Heart left ventricle (tissue), 16 donors: ENCODE data around the gene RIN3. TPM values are rescaled to one million over a fixed set of nuclear protein-coding genes. Genes with fewer than 3 reads are reported as not detected.

Experiments
- ATAC-seq, 4 donors: fragments of 200-7000 bp; cut with Tn5 transposase; one replicate each; pipeline ENCODE4 v1.9.1; 2020 to 2022; ENCODE audit warnings: moderate library complexity in 4 of 4, mild to moderate bottlenecking in 3 of 4, moderate number of reproducible peaks in 1 of 4
- DNase-seq, 5 donors: peaks; one replicate each; pipeline ENCODE4 v3.0.0-alpha.2; 2020
- H3K27ac ChIP-seq, 12 donors: fragments of 200-600 bp; sonication (generic) in 4 of 12; one replicate each; pipeline versions ENCODE4 v1.5.0 to v1.8.0; 2016 to 2022; ENCODE audit warnings: mild to moderate bottlenecking in 2 of 12
- H3K27me3 ChIP-seq, 9 donors: fragments of 200-600 bp; sonication (generic) in 2 of 9; one replicate each; pipeline versions ENCODE4 v1.5.1 to v1.8.0; 2016 to 2022; ENCODE audit warnings: mild to moderate bottlenecking in 3 of 9
- H3K36me3 ChIP-seq, 9 donors: fragments of 200-600 bp; sonication (generic) in 2 of 9; one replicate each; pipeline versions ENCODE4 v1.5.0 to v1.8.0; 2018 to 2022; ENCODE audit warnings: mild to moderate bottlenecking in 2 of 9
- H3K4me1 ChIP-seq, 12 donors: fragments of 200-600 bp; sonication (generic) in 4 of 12; one replicate each; pipeline versions ENCODE4 v1.5.0 to v1.8.0; 2016 to 2022; ENCODE audit warnings: mild to moderate bottlenecking in 3 of 12
- H3K4me3 ChIP-seq, 12 donors: fragments of 200-600 bp; sonication (generic) in 4 of 12; one replicate each; pipeline versions ENCODE4 v1.5.0 to v1.8.0; 2017 to 2022; ENCODE audit warnings: mild to moderate bottlenecking in 9 of 12, moderate library complexity in 4 of 12
- H3K9me3 ChIP-seq, 12 donors: fragments of 200-600 bp; sonication (generic) in 4 of 12; one replicate each; pipeline versions ENCODE4 v1.5.0 to v1.8.0; 2016 to 2022; ENCODE audit warnings: mild to moderate bottlenecking in 1 of 12
- POLR2A ChIP-seq, 2 donors: fragments of 450-650 bp; IDR thresholded peaks; one replicate each; pipeline ENCODE4 v1.6.1; 2017; ENCODE audit warnings: antibody characterized with exemption in 2 of 2, mild to moderate bottlenecking in 2 of 2, moderate library complexity in 2 of 2
- WGBS, 4 donors: extraction: QIAGEN DNeasy Blood & Tissue Kit in 2 of 4; methylation state at CpG; one replicate each; pipeline versions ENCODE4 v1.1.5 to v1.1.7; 2013 to 2018; 5-methylcytosine and 5-hydroxymethylcytosine counted together
- intact Hi-C, 10 donors: fragments of 100-400 bp; cut with DNase I; formaldehyde crosslinking; loops; one replicate each; pipeline versions ENCODE4 v1.11.1 to v1.14.2; 2022
- polyA plus RNA-seq, 2 donors: library from polyadenylated mRNA; stranded (reverse); fragments of 200-250 nt; gene quantifications; one replicate each; pipeline ENCODE4 v1.2.3, GENCODE V29; 2013
- total RNA-seq, 9 donors: library from RNA; depleted of rRNA in 2 of 9; stranded (reverse); fragments of >200 nt in 2 of 9; fragmentation: NEBNext Ultra II Directional in 3 of 9; extraction: Animal tissue kit (Norgen Biotek cat#: 25700) in 3 of 9; gene quantifications; one replicate each; pipeline versions ENCODE4 v1.1.0 to v1.2.4, GENCODE V29; 2016 to 2023
- TF ChIP-seq, protein P1 (sequence below), 12 donors: fragments of 200-600 bp; sonication (generic) in 4 of 12; IDR thresholded peaks; one replicate each; pipeline versions ENCODE4 v1.5.0 to v1.8.0; 2018 to 2022; ENCODE audit warnings: antibody characterized with exemption in 12 of 12, mild to moderate bottlenecking in 5 of 12
- donor health status: ischemic (EF 13 %, LVEDD 7.1; RV severe dilation, severe dysfunction).
- donor health status: healthy with polysubstance abuse.
- donor health status: DM: no; HTN: yes; CAD: no.
- donor health status: DM: no; HTN: no; CAD: no.
- donor health status: ischemic (EF 25% LVEDD 6.9; RV normal size, moderate dysfunction).
- donor health status: ischemic (EF 25% LVEDD 5.7; RV mildly dilated, moderate dysfunction).
- donor health status: healthy.
- donor health status: DM: yes; HTN: yes; CAD: no.
- donor health status: ischemic (EF 35%, LVEDD 5.7; RV mildly dilated, moderate dysfunction).
- donor health status: nonischemic (EF 11% LVEDD 7.7; RV severe dilation, severe dysfunction).
- donor health status: DM: yes; HTN: yes; CAD: no.
- donor health status: PGD.
- donor health status: ischemic (EF 29% LVEDD 5.4; RV normal size, mild dysfunction).
- donor health status: nonischemic (EF 23%, LVEDD 6.1; RV moderate dilation, normal function).

The RIN3 gene
- total and polyA plus RNA-seq, 11 donors = 8.6 to 37.0 (median 12.7) TPM

- DNase-seq (peak in 3 of 5 donors; percentile 31 to 73 (median 64)), ATAC-seq (peak in 3 of 4 donors; percentile 43 to 57 (median 44))
- Histone ChIP-seq H3K4me1 (peaks cover 0 to 68% (median 2%) of the 10 kb centered on the region in 12 donors), H3K27ac (peak overlapping the region in 5 of 12 donors; percentile 4 to 95 (median 37)), H3K9me3 (peaks cover 0 to 5% (median 0%) of the 10 kb centered on the region in 12 donors), H3K27me3 (no peaks in the 10 kb centered on the region), H3K36me3 (peaks cover 0 to 23% (median 9%) of the 10 kb centered on the region in 9 donors), H3K4me3 (peak overlapping the region in 1 of 12 donors; percentile 25)
- 85 to 96% (median 91%) methylated on average over 17 of the region's 17 CpGs for whole genome bisulfite sequencing, 4 donors
- TF ChIP-seq POLR2A (IDR thresholded peaks at IDR 0.05) = no peak
- TF ChIP-seq, protein P1, sequence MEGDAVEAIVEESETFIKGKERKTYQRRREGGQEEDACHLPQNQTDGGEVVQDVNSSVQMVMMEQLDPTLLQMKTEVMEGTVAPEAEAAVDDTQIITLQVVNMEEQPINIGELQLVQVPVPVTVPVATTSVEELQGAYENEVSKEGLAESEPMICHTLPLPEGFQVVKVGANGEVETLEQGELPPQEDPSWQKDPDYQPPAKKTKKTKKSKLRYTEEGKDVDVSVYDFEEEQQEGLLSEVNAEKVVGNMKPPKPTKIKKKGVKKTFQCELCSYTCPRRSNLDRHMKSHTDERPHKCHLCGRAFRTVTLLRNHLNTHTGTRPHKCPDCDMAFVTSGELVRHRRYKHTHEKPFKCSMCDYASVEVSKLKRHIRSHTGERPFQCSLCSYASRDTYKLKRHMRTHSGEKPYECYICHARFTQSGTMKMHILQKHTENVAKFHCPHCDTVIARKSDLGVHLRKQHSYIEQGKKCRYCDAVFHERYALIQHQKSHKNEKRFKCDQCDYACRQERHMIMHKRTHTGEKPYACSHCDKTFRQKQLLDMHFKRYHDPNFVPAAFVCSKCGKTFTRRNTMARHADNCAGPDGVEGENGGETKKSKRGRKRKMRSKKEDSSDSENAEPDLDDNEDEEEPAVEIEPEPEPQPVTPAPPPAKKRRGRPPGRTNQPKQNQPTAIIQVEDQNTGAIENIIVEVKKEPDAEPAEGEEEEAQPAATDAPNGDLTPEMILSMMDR (IDR thresholded peaks at IDR 0.05) = no peak
- intact Hi-C loops = no loop called here
Observed at GRCh38 chr14:92649934-92650545, 136.5 kb downstream of the RIN3 start.

DNA sequence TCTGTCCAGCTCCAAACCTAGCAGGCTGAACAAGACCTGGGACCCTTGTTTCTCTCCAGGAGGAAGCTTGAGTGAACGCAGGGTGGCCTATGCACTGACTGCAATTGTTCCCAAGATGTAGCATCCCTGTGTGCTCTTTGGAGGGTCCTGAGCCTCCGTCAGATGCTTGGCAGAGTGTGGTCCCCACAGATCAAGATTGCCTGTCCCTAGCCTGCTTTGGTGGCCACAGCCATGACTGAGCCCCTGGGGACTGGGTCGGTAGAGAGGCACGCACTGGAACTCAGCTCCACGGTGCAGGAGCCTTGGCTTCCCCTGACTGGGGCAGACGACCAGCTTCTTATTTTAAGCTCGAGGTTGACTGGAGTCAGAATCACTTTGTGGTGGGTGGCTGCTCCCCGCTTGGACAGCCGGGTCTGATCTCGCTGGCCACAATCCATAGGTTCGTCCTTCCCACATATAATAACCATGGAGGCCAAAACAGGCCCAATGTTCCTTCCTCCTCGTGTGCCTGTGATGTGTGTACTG is 137.1 kb downstream of the RIN3 start:
- Histone ChIP-seq H3K4me3 (peak overlapping the region in 1 of 12 donors; percentile 25), H3K27me3 (no peaks in the 10 kb centered on the region), H3K4me1 (peaks cover 0 to 70% (median 2%) of the 10 kb centered on the region in 12 donors), H3K27ac (peak overlapping the region in 6 of 12 donors; percentile 4 to 95 (median 28)), H3K9me3 (no peaks in the 10 kb centered on the region), H3K36me3 (peaks cover 0 to 22% (median 9%) of the 10 kb centered on the region in 9 donors)
- DNase-seq (no peak), ATAC-seq (no peak)
- intact Hi-C loops = no loop called here
- no peak for TF ChIP-seq POLR2A (IDR thresholded peaks at IDR 0.05)
- TF ChIP-seq, protein P1 (IDR thresholded peaks at IDR 0.05) = no peak
- WGBS, 4 donors = 90 to 96% (median 92%) methylated on average over 10 to 12 of the region's 12 CpGs

DNA sequence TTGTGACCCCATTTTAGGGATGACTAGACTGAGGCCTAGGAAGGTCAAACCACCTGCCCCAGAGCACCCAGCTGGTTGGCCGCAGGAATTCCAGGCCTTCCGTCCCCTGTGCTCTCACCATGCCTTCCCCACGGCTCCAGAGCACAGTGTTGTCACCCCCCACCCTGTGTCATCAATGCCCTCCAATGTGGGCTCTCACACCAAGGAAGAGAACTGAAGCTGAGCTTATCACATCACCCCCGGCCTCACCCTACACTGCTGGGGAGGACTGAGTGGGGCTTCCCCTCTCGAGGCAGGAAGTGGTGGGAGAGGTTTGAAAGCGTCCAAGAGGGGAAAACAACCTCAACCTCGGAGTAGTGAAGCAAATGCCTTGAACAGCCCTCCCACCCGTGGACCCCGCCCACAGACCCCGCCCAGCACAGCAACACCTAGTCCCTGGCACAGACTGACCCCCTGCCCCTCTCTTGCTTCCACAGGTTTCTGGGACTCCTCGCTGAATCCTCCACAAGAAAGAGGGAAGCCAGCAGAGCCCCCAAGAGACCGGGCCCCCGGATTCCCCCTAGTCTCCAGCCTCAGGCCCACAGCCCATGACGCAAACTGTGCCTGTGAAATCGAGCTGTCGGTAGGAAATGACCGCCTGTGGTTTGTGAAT is 137.7 kb downstream of the RIN3 start:
- peaks cover 0 to 70% (median 2%) of the 10 kb centered on the region in 12 donors for H3K4me1 ChIP-seq
- peak overlapping the region in 1 of 12 donors; percentile 63 for H3K4me3 ChIP-seq
- DNase-seq = peak in 3 of 5 donors; percentile 39 to 63 (median 46)
- intact Hi-C loops = no loop called here
- H3K36me3 ChIP-seq = peaks cover 0 to 22% (median 9%) of the 10 kb centered on the region in 9 donors
- H3K27me3 ChIP-seq = no peaks in the 10 kb centered on the region
- no peaks in the 10 kb centered on the region for H3K9me3 ChIP-seq
- peak in 2 of 4 donors; percentile 11 to 41 for ATAC-seq
- TF ChIP-seq POLR2A (IDR thresholded peaks at IDR 0.05) = no peak
- TF ChIP-seq, protein P1 (IDR thresholded peaks at IDR 0.05) = no peak
- 65 to 78% (median 70%) methylated on average over 16 to 17 of the region's 17 CpGs for WGBS, 4 donors
- peak overlapping the region in 5 of 12 donors; percentile 4 to 95 (median 37) for H3K27ac ChIP-seq
